ENCODE results near the gene PTBP3.

GRCh38 chr9:112184946-112185345, 148.5 kb downstream of the PTBP3 start:
- TF ChIP-seq, protein P1, sequence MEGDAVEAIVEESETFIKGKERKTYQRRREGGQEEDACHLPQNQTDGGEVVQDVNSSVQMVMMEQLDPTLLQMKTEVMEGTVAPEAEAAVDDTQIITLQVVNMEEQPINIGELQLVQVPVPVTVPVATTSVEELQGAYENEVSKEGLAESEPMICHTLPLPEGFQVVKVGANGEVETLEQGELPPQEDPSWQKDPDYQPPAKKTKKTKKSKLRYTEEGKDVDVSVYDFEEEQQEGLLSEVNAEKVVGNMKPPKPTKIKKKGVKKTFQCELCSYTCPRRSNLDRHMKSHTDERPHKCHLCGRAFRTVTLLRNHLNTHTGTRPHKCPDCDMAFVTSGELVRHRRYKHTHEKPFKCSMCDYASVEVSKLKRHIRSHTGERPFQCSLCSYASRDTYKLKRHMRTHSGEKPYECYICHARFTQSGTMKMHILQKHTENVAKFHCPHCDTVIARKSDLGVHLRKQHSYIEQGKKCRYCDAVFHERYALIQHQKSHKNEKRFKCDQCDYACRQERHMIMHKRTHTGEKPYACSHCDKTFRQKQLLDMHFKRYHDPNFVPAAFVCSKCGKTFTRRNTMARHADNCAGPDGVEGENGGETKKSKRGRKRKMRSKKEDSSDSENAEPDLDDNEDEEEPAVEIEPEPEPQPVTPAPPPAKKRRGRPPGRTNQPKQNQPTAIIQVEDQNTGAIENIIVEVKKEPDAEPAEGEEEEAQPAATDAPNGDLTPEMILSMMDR (IDR thresholded peaks at IDR 0.05), result no peak
- TF ChIP-seq POLR2A (IDR thresholded peaks at IDR 0.05; ENCODE audit: low read depth), result no peak
- no peak for TF ChIP-seq POLR2AphosphoS5 (IDR thresholded peaks at IDR 0.05)

All from esophagus muscularis mucosa (tissue), 3 donors.